HCT116 (cell line): Measurements from ENCODE around the gene NNAT.

Experiments used
- JUND ChIP-seq: IDR thresholded peaks from 2 replicates; pipeline ENCODE4 v1.6.1; 2012
- POLR2A ChIP-seq: IDR thresholded peaks from 2 replicates; pipeline ENCODE4 v1.7.0; 2011; ENCODE audit warnings: borderline replicate concordance; ENCODE audit not compliant: insufficient read depth, insufficient read length; ENCODE audit errors: extremely low read depth
- POLR2AphosphoS5 ChIP-seq: IDR thresholded peaks from 2 replicates; pipeline ENCODE4 v1.6.1; 2011; ENCODE audit warnings: mild to moderate bottlenecking, low read depth, low read length, moderate library complexity
- RAD21 ChIP-seq: IDR thresholded peaks from 2 replicates; pipeline ENCODE4 v1.6.1; 2012; ENCODE audit warnings: low read depth, mild to moderate bottlenecking
- SRF ChIP-seq: IDR thresholded peaks from 2 replicates; pipeline ENCODE4 v1.6.1; 2012; ENCODE audit warnings: low read depth
- TCF7L2 ChIP-seq: IDR thresholded peaks from 2 replicates; pipeline ENCODE4 v1.7.0; 2011; ENCODE audit warnings: borderline replicate concordance, inconsistent platforms; ENCODE audit not compliant: insufficient read depth, insufficient read length; ENCODE audit errors: extremely low read depth
- YY1 ChIP-seq: IDR thresholded peaks from 2 replicates; pipeline ENCODE4 v1.6.1; 2011; ENCODE audit warnings: low read length, low read depth, moderate library complexity, mild to moderate bottlenecking; ENCODE audit not compliant: insufficient replicate concordance; ENCODE audit errors: extremely low read depth
- ZFX ChIP-seq: fragments of 450-650 bp; IDR thresholded peaks from 2 replicates; pipeline ENCODE4 v1.6.1; 2017
- TF ChIP-seq, protein P1 (sequence below), 3 experiments: fragments of 200-600 bp in 1 of 3; sonication (generic) in 1 of 3; IDR thresholded peaks in 2 of 3; conservative IDR thresholded peaks in 1 of 3; 2 replicates each; pipeline ENCODE4 v1.5.1; 2012 to 2017; ENCODE audit warnings: low read depth in 2 of 3, low read length in 2 of 3, antibody characterized with exemption in 1 of 3, borderline replicate concordance in 1 of 3, control low read depth in 1 of 3, mild to moderate bottlenecking in 1 of 3, mixed read lengths in 1 of 3, mixed run types in 1 of 3, moderate library complexity in 1 of 3; ENCODE audit not compliant: insufficient read depth in 1 of 3
- TF ChIP-seq, protein P2 (sequence below): IDR thresholded peaks from 2 replicates; pipeline ENCODE4 v1.6.1; 2011; ENCODE audit warnings: mild to moderate bottlenecking, low read length, moderate library complexity; ENCODE audit not compliant: insufficient replicate concordance; ENCODE audit errors: extremely low read depth
- TF ChIP-seq, protein P3 (sequence below): IDR thresholded peaks from 2 replicates; pipeline ENCODE4 v1.6.1; 2012

DNA sequence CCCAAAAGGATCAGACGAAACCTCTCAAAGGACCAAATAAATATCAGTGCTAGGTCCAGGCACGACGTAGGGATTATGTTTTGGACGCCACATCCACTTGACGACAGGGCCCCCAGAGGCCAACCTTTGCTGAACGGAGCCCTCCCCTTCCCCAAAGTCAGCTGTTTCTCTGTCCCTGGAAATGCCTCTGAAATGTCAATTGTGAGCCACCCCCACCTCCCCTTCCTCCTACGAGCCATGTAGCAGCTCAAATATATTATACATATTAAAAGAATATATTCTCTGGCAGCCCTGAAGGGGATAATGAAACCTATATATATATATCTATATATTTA, 46.2 kb downstream of the NNAT start:
- TF ChIP-seq POLR2A, result no peak
- no peak for TF ChIP-seq TCF7L2
- no peak for TF ChIP-seq SRF
- TF ChIP-seq RAD21, result no peak
- TF ChIP-seq, protein P1, sequence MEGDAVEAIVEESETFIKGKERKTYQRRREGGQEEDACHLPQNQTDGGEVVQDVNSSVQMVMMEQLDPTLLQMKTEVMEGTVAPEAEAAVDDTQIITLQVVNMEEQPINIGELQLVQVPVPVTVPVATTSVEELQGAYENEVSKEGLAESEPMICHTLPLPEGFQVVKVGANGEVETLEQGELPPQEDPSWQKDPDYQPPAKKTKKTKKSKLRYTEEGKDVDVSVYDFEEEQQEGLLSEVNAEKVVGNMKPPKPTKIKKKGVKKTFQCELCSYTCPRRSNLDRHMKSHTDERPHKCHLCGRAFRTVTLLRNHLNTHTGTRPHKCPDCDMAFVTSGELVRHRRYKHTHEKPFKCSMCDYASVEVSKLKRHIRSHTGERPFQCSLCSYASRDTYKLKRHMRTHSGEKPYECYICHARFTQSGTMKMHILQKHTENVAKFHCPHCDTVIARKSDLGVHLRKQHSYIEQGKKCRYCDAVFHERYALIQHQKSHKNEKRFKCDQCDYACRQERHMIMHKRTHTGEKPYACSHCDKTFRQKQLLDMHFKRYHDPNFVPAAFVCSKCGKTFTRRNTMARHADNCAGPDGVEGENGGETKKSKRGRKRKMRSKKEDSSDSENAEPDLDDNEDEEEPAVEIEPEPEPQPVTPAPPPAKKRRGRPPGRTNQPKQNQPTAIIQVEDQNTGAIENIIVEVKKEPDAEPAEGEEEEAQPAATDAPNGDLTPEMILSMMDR (IDR thresholded peaks at IDR 0.05 in 2 of 3, conservative IDR thresholded peaks at IDR 0.05 in 1 of 3; ENCODE audit: borderline replicate concordance in 1 of 3, insufficient read depth in 1 of 3, low read depth in 2 of 3, low read length in 2 of 3), result no peak
- no peak for TF ChIP-seq ZFX
- TF ChIP-seq, protein P2, sequence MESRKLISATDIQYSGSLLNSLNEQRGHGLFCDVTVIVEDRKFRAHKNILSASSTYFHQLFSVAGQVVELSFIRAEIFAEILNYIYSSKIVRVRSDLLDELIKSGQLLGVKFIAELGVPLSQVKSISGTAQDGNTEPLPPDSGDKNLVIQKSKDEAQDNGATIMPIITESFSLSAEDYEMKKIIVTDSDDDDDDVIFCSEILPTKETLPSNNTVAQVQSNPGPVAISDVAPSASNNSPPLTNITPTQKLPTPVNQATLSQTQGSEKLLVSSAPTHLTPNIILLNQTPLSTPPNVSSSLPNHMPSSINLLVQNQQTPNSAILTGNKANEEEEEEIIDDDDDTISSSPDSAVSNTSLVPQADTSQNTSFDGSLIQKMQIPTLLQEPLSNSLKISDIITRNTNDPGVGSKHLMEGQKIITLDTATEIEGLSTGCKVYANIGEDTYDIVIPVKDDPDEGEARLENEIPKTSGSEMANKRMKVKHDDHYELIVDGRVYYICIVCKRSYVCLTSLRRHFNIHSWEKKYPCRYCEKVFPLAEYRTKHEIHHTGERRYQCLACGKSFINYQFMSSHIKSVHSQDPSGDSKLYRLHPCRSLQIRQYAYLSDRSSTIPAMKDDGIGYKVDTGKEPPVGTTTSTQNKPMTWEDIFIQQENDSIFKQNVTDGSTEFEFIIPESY, result no peak
- no peak for TF ChIP-seq JUND
- TF ChIP-seq POLR2AphosphoS5, result no peak
- no peak for TF ChIP-seq YY1
- TF ChIP-seq, protein P3, sequence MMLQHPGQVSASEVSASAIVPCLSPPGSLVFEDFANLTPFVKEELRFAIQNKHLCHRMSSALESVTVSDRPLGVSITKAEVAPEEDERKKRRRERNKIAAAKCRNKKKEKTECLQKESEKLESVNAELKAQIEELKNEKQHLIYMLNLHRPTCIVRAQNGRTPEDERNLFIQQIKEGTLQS, result no peak
